ENCODE results near the gene CARD11. TPM values are rescaled to one million over a fixed set of nuclear protein-coding genes. Genes with fewer than 3 reads are reported as not detected.

CARD11 gene
- total and polyA plus RNA-seq, 2 donors (not counting 1 experiment from before 2014, with no cell fraction given) = 0.02 TPM; not detected in 1

DNA sequence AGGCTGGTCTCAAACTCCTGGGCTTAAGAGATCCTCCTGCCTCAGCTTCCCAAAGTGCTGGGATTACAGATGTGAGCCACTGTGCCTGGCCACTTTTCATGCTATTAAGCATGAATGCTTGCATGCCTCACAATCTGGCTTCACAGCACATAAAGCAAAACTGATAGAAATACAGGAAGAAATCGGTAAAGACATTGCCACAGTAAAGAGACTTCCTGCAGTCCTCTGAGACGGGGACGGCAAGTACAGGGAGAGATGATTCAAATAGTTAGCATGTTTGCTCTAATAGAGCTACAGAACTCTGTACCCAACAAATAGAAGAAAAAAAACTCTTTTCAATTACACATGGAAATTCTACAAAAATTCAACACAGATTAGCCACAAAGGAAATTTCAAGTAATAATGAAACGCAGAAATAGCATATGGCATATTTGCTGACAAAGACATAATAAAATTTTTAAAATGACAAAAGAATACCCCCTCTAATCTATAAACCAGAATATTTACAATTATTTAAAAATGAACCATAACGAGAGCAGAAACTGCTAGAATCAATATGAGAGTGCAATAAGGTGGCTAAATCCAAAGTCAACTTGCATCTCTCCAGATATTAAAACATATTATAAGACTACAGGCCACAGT, 32.3 kb downstream of the CARD11 start:
- H3K27me3 ChIP-seq (ENCODE audit: control insufficient read depth, insufficient read depth, low read length) = no peaks in the 10 kb centered on the region
- no peak overlapping the region for H3K4me3 ChIP-seq (replicated peaks in 1 of 4; ENCODE audit: control extremely low read depth in 1 of 4, insufficient read depth in 1 of 4, low read depth in 3 of 4, low read length in 4 of 4)
- H3K79me2 ChIP-seq (ENCODE audit: control insufficient read depth, insufficient read depth, low read length) = no peaks in the 10 kb centered on the region
- no peak overlapping the region for H3K27ac ChIP-seq (ENCODE audit: insufficient read depth, low read length)
- H3K36me3 ChIP-seq (ENCODE audit: control insufficient read depth, insufficient read depth, low read length) = no peaks in the 10 kb centered on the region
- no peak overlapping the region for H2AFZ ChIP-seq (ENCODE audit: low read length)
- H4K20me1 ChIP-seq (ENCODE audit: control insufficient read depth, extremely low read depth, insufficient read depth, low read length) = no peaks in the 10 kb centered on the region
- no peaks in the 10 kb centered on the region for H3K9me3 ChIP-seq (ENCODE audit: control insufficient read depth, insufficient read depth, low read depth, low read length)
- H3K4me2 ChIP-seq (ENCODE audit: extremely low read depth, insufficient read depth, low read length) = no peak overlapping the region
- no peak overlapping the region for H3K9ac ChIP-seq (ENCODE audit: insufficient read depth, low read length)
- DNase-seq (ENCODE audit: low read depth in 2 of 2) = no peak
- TF ChIP-seq EZH2 (IDR thresholded peaks at IDR 0.05; ENCODE audit: low read length, missing control alignments) = no peak
- H3K4me1 ChIP-seq (ENCODE audit: control insufficient read depth, extremely low read depth, insufficient read depth, low read length) = no peaks in the 10 kb centered on the region

GRCh38 chr7:3010161-3010560, 33.5 kb downstream of the CARD11 start:
- Histone ChIP-seq H3K4me2 (ENCODE audit: extremely low read depth, insufficient read depth, low read length) (no peak overlapping the region), H4K20me1 (ENCODE audit: control insufficient read depth, extremely low read depth, insufficient read depth, low read length) (no peaks in the 10 kb centered on the region), H3K9ac (ENCODE audit: insufficient read depth, low read length) (no peak overlapping the region), H3K36me3 (ENCODE audit: control insufficient read depth, insufficient read depth, low read length) (no peaks in the 10 kb centered on the region), H3K27me3 (ENCODE audit: control insufficient read depth, insufficient read depth, low read length) (no peaks in the 10 kb centered on the region), H3K79me2 (ENCODE audit: control insufficient read depth, insufficient read depth, low read length) (no peaks in the 10 kb centered on the region), H3K4me3 (replicated peaks in 1 of 4; ENCODE audit: control extremely low read depth in 1 of 4, insufficient read depth in 1 of 4, low read depth in 3 of 4, low read length in 4 of 4) (no peak overlapping the region), H3K9me3 (ENCODE audit: control insufficient read depth, insufficient read depth, low read depth, low read length) (no peaks in the 10 kb centered on the region), H3K27ac (ENCODE audit: insufficient read depth, low read length) (no peak overlapping the region), H3K4me1 (ENCODE audit: control insufficient read depth, extremely low read depth, insufficient read depth, low read length) (no peaks in the 10 kb centered on the region), H2AFZ (ENCODE audit: low read length) (no peak overlapping the region)
- no peak for TF ChIP-seq EZH2 (IDR thresholded peaks at IDR 0.05; ENCODE audit: low read length, missing control alignments)
- TF ChIP-seq, protein P1, sequence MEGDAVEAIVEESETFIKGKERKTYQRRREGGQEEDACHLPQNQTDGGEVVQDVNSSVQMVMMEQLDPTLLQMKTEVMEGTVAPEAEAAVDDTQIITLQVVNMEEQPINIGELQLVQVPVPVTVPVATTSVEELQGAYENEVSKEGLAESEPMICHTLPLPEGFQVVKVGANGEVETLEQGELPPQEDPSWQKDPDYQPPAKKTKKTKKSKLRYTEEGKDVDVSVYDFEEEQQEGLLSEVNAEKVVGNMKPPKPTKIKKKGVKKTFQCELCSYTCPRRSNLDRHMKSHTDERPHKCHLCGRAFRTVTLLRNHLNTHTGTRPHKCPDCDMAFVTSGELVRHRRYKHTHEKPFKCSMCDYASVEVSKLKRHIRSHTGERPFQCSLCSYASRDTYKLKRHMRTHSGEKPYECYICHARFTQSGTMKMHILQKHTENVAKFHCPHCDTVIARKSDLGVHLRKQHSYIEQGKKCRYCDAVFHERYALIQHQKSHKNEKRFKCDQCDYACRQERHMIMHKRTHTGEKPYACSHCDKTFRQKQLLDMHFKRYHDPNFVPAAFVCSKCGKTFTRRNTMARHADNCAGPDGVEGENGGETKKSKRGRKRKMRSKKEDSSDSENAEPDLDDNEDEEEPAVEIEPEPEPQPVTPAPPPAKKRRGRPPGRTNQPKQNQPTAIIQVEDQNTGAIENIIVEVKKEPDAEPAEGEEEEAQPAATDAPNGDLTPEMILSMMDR (conservative IDR thresholded peaks at IDR 0.05 in 1 of 2, IDR thresholded peaks at IDR 0.05 in 1 of 2; ENCODE audit: low read depth in 1 of 2, low read length in 2 of 2) = no peak
- no peak for DNase-seq (ENCODE audit: low read depth in 2 of 2)

DNA sequence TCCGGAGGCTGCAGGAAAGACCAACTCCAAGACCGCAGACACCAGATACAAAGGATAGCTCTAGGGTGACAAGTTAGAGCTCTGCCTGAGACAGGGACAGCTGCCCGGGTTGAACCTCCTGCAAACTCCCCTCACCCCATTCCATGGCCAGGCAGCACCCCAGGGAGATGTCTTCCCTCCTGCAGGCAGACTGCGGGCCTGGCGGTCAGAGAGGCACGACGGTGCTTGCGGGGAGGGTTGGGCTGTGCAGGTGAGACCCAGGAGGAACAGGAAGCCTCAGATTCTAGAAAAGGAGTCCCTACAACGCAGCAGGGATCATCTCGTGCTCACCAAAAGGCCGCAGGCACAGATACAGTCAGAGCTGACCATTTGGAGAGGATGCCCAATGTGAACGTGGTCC, 34.6 kb downstream of the CARD11 start:
- H3K36me3 ChIP-seq (ENCODE audit: control insufficient read depth, insufficient read depth, low read length) = no peaks in the 10 kb centered on the region

More for the DNA sequence above, 34.6 kb downstream of the CARD11 start:
- no peaks in the 10 kb centered on the region for H3K9me3 ChIP-seq (ENCODE audit: control insufficient read depth, insufficient read depth, low read depth, low read length)
- no peak for DNase-seq (ENCODE audit: low read depth in 2 of 2)
- H3K9ac ChIP-seq (ENCODE audit: insufficient read depth, low read length) = no peak overlapping the region
- H4K20me1 ChIP-seq (ENCODE audit: control insufficient read depth, extremely low read depth, insufficient read depth, low read length) = no peaks in the 10 kb centered on the region
- no peak for TF ChIP-seq EZH2 (IDR thresholded peaks at IDR 0.05; ENCODE audit: low read length, missing control alignments)
- TF ChIP-seq, protein P1 (conservative IDR thresholded peaks at IDR 0.05 in 1 of 2, IDR thresholded peaks at IDR 0.05 in 1 of 2; ENCODE audit: low read depth in 1 of 2, low read length in 2 of 2) = no peak
- no peaks in the 10 kb centered on the region for H3K27me3 ChIP-seq (ENCODE audit: control insufficient read depth, insufficient read depth, low read length)
- H2AFZ ChIP-seq (ENCODE audit: low read length) = no peak overlapping the region
- H3K4me2 ChIP-seq (ENCODE audit: extremely low read depth, insufficient read depth, low read length) = no peak overlapping the region
- no peak overlapping the region for H3K4me3 ChIP-seq (replicated peaks in 1 of 4; ENCODE audit: control extremely low read depth in 1 of 4, insufficient read depth in 1 of 4, low read depth in 3 of 4, low read length in 4 of 4)
- no peaks in the 10 kb centered on the region for H3K79me2 ChIP-seq (ENCODE audit: control insufficient read depth, insufficient read depth, low read length)
- H3K4me1 ChIP-seq (ENCODE audit: control insufficient read depth, extremely low read depth, insufficient read depth, low read length) = no peaks in the 10 kb centered on the region
- no peak overlapping the region for H3K27ac ChIP-seq (ENCODE audit: insufficient read depth, low read length)

All from fibroblast of lung (primary cell).